Heart right ventricle (tissue), 16 donors: ENCODE measurements around the gene CCND2. TPM values are rescaled to one million over a fixed set of nuclear protein-coding genes. Genes with fewer than 3 reads are reported as not detected.

Experiments used
- ATAC-seq, 8 donors: fragments of 200-7000 bp; cut with Tn5 transposase; one replicate each; pipeline ENCODE4 v1.9.1; 2020; ENCODE audit warnings: mild to moderate bottlenecking in 8 of 8, moderate library complexity in 8 of 8, moderate number of reproducible peaks in 1 of 8
- DNase-seq, 2 donors: peaks; one replicate each; pipeline ENCODE4 v3.0.0-alpha.2; 2020
- H3K27ac ChIP-seq, 10 donors: fragments of 200-600 bp; sonication (generic) in 2 of 10; one replicate each; pipeline versions ENCODE4 v1.5.0 to v1.8.0; 2020 to 2022; ENCODE audit warnings: mild to moderate bottlenecking in 3 of 10
- H3K27me3 ChIP-seq, 7 donors: fragments of 200-600 bp; one replicate each; pipeline ENCODE4 v1.8.0; 2021 to 2022; ENCODE audit warnings: mild to moderate bottlenecking in 2 of 7
- H3K36me3 ChIP-seq, 9 donors: fragments of 200-600 bp; sonication (generic) in 1 of 9; one replicate each; pipeline versions ENCODE4 v1.5.0 to v1.8.0; 2020 to 2022; ENCODE audit warnings: mild to moderate bottlenecking in 2 of 9
- H3K4me1 ChIP-seq, 9 donors: fragments of 200-600 bp; sonication (generic) in 1 of 9; one replicate each; pipeline versions ENCODE4 v1.5.0 to v1.8.0; 2020 to 2022; ENCODE audit warnings: mild to moderate bottlenecking in 4 of 9
- H3K4me3 ChIP-seq, 10 donors: fragments of 200-600 bp; sonication (generic) in 2 of 10; one replicate each; pipeline versions ENCODE4 v1.5.0 to v1.8.0; 2020 to 2022; ENCODE audit warnings: mild to moderate bottlenecking in 7 of 10, moderate library complexity in 2 of 10
- H3K9me3 ChIP-seq, 11 donors: fragments of 200-600 bp in 10 of 11; sonication (generic) in 2 of 11; one replicate each; pipeline versions ENCODE4 v1.5.0 to v1.8.0; 2013 to 2022; ENCODE audit warnings: mild to moderate bottlenecking in 2 of 11, control low read depth in 1 of 11, moderate library complexity in 1 of 11
- CTCF ChIP-seq, 9 donors: fragments of 200-600 bp; sonication (generic) in 2 of 9; IDR thresholded peaks; one replicate each; pipeline versions ENCODE4 v1.5.0 to v1.8.0; 2021 to 2022; ENCODE audit warnings: antibody characterized with exemption in 9 of 9, mild to moderate bottlenecking in 5 of 9, moderate library complexity in 1 of 9
- whole genome bisulfite sequencing, 2 donors: extraction: QIAGEN DNeasy Blood & Tissue Kit; methylation state at CpG; one replicate each; pipeline ENCODE4 v1.1.7; 2013; ENCODE audit warnings: inconsistent platforms in 1 of 2; 5-methylcytosine and 5-hydroxymethylcytosine counted together
- intact Hi-C, 10 donors: fragments of 100-400 bp; cut with DNase I; formaldehyde crosslinking; loops; one replicate each; pipeline versions ENCODE4 v1.11.1 to v1.14.2; 2022
- polyA plus RNA-seq, 2 donors: library from polyadenylated mRNA; stranded (reverse); fragments of 200-250 nt; gene quantifications; one replicate each; pipeline ENCODE4 v1.2.3, GENCODE V29; 2013
- total RNA-seq, 10 donors: library from RNA; stranded (reverse); fragmentation: NEBNext Ultra II Directional in 3 of 10; extraction: Animal tissue kit (Norgen Biotek cat#: 25700) in 3 of 10; gene quantifications; one replicate each; pipeline versions ENCODE4 v1.2.1 to v1.2.4, GENCODE V29; 2021 to 2023
- donor health status: Arrhythmogenic right ventricular cardiomyopathy.
- donor health status: ischemic (EF 13 %, LVEDD 7.1; RV severe dilation, severe dysfunction).
- donor health status: healthy with polysubstance abuse.
- donor health status: DM: no; HTN: yes; CAD: no.
- donor health status: DM: no; HTN: no; CAD: no.
- donor health status: ischemic (EF 25% LVEDD 6.9; RV normal size, moderate dysfunction).
- donor health status: ischemic (EF 25% LVEDD 5.7; RV mildly dilated, moderate dysfunction).
- donor health status: healthy.
- donor health status: DM: yes; HTN: yes; CAD: no.
- donor health status: Ischemic cardiomyopathy.
- donor health status: ischemic (EF 35%, LVEDD 5.7; RV mildly dilated, moderate dysfunction).
- donor health status: nonischemic (EF 11% LVEDD 7.7; RV severe dilation, severe dysfunction).
- donor health status: DM: yes; HTN: yes; CAD: no.
- donor health status: PGD.
- donor health status: ischemic (EF 29% LVEDD 5.4; RV normal size, mild dysfunction).
- donor health status: nonischemic (EF 23%, LVEDD 6.1; RV moderate dilation, normal function).

The CCND2 gene
- total and polyA plus RNA-seq, 12 donors, result 27.5 to 515 (median 286) TPM

GRCh38 chr12:4322726-4323125 lies 49.2 kb downstream of the CCND2 start:
- DNase-seq, result no peak
- TF ChIP-seq CTCF (IDR thresholded peaks at IDR 0.05), result no peak
- Histone ChIP-seq H3K27ac (no peak overlapping the region), H3K36me3 (peaks cover 0 to 16% (median 0%) of the 10 kb centered on the region in 9 donors), H3K4me1 (peaks cover 0 to 39% (median 21%) of the 10 kb centered on the region in 9 donors), H3K4me3 (no peak overlapping the region), H3K9me3 (no peaks in the 10 kb centered on the region), H3K27me3 (no peaks in the 10 kb centered on the region)
- no peak for ATAC-seq
- WGBS, 2 donors, result 73 to 76% methylated on average over 5 of the region's 5 CpGs
- intact Hi-C loops, result loop anchor here in 1 of 10 donors (5.0 kb wide), 1 partner anchor 215 kb away; the partner anchor contains the start of gene RAD51AP1

Other genes starting within 250 kb of the CCND2 start
- 10 to 100 TPM; 10.9 to 15.5 (median 13.7) TPM for gene TIGAR, start 47.5 kb downstream of the CCND2 start, total RNA-seq
- gene TIGAR, start 47.5 kb downstream of the CCND2 start, polyA plus RNA-seq, result 1 to 10 TPM; 3.7 to 5.4 TPM
- gene FGF23, start 106.0 kb downstream of the CCND2 start, total RNA-seq, result under 1 TPM in 4 of 10 donors, not detected in 6; 0.11 to 0.76 (median 0.23) TPM
- under 1 TPM in 1 of 2 donors, not detected in 1; 0.01 TPM for gene FGF23, start 106.0 kb downstream of the CCND2 start, polyA plus RNA-seq
- gene FGF6, start 172.1 kb downstream of the CCND2 start, total RNA-seq, result not detected
- gene FGF6, start 172.1 kb downstream of the CCND2 start, polyA plus RNA-seq, result not detected